Right ventricle myocardium inferior (tissue), 1 donor: ENCODE data around the gene PIK3CD. TPM values are rescaled to one million over a fixed set of nuclear protein-coding genes. Genes with fewer than 3 reads are reported as not detected.
"Not testable (repeated sequence)": the region's sequence is repeated elsewhere in the genome, so short reads cannot be mapped to it uniquely, and the experiment has no call there.

Source experiments
- ATAC-seq: fragments of 200-7000 bp; cut with Tn5 transposase; one replicate; pipeline ENCODE4 v1.9.1; 2020; ENCODE audit warnings: mild to moderate bottlenecking, moderate library complexity
- DNase-seq: peaks from one replicate; pipeline ENCODE4 v3.0.0; 2021; ENCODE audit errors: missing footprints
- intact Hi-C: fragments of 100-400 bp; cut with DNase I; formaldehyde crosslinking; loops from one replicate; pipeline ENCODE4 v1.11.0; 2022
- total RNA-seq: library from RNA; stranded (reverse); fragmentation: NEBNext Ultra II Directional; extraction: Animal tissue kit (Norgen Biotek cat#: 25700); gene quantifications from one replicate; pipeline ENCODE4 v1.2.1, GENCODE V29; 2021
- donor health status: DM: no; HTN: yes; CAD: no; lungs with severe emphysema.

PIK3CD gene
- total RNA-seq, 1 donor from 2014 or later: 4.1 TPM

- DNase-seq (no peak), ATAC-seq (no peak)
- intact Hi-C loops: no loop called here
These were observed 54.0 kb downstream of the PIK3CD start for GRCh38 chr1:9705337-9706093.

GRCh38 chr1:9706178-9706577, 54.6 kb downstream of the PIK3CD start:
- ATAC-seq (no peak), DNase-seq (no peak)
- intact Hi-C loops: no loop called here

- intact Hi-C loops: no loop called here
- DNase-seq (no peak), ATAC-seq (no peak)
These were observed 58.5 kb downstream of the PIK3CD start for GRCh38 chr1:9710037-9710436.

- intact Hi-C loops: no loop called here
- DNase-seq (no peak), ATAC-seq (no peak)
These were observed 60.0 kb downstream of the PIK3CD start for GRCh38 chr1:9711466-9712020.

- intact Hi-C loops, ATAC-seq, DNase-seq: not testable (repeated sequence)
These were observed 61.2 kb downstream of the PIK3CD start for GRCh38 chr1:9712767-9713166.

GRCh38 chr1:9714257-9714718, 62.8 kb downstream of the PIK3CD start:
- ATAC-seq: no peak
- no peak for DNase-seq
- intact Hi-C loops: no loop called here

GRCh38 chr1:9715536-9716226, 64.2 kb downstream of the PIK3CD start:
- no peak for DNase-seq
- intact Hi-C loops: no loop called here
- no peak for ATAC-seq

- no peak for ATAC-seq
- DNase-seq: no peak
- intact Hi-C loops: no loop called here
These were observed 65.1 kb downstream of the PIK3CD start for GRCh38 chr1:9716404-9717192.

GRCh38 chr1:9717193-9718005, 65.9 kb downstream of the PIK3CD start:
- ATAC-seq (peak; percentile 47), DNase-seq (peak; percentile 82)
- intact Hi-C loops: no loop called here

- intact Hi-C loops: no loop called here
- ATAC-seq (no peak), DNase-seq (no peak)
These were observed 66.6 kb downstream of the PIK3CD start for GRCh38 chr1:9718006-9718680.

GRCh38 chr1:9719978-9720722, 68.6 kb downstream of the PIK3CD start:
- ATAC-seq: no peak
- DNase-seq: no peak
- intact Hi-C loops: no loop called here

GRCh38 chr1:9720785-9721605, 69.5 kb downstream of the PIK3CD start:
- ATAC-seq (no peak), DNase-seq (no peak)
- intact Hi-C loops: no loop called here

- intact Hi-C loops: no loop called here
- ATAC-seq (no peak), DNase-seq (no peak)
These were observed 70.3 kb downstream of the PIK3CD start for GRCh38 chr1:9721606-9722377.

GRCh38 chr1:9722378-9722749, 70.8 kb downstream of the PIK3CD start:
- intact Hi-C loops: no loop called here
- no peak for ATAC-seq
- no peak for DNase-seq

GRCh38 chr1:9723068-9723805, 71.7 kb downstream of the PIK3CD start:
- no peak for DNase-seq
- intact Hi-C loops: no loop called here
- no peak for ATAC-seq
